H1 (cell line): ENCODE results near the gene ETNPPL. TPM values are rescaled to one million over a fixed set of nuclear protein-coding genes. Genes with fewer than 3 reads are reported as not detected.

ENCODE experiments used
- CTCF ChIA-PET: fragments of 300-600 bp; sonication (Branson Sonifier 250); formaldehyde crosslinking; loops from one replicate; lab custom pipeline; 2021; ENCODE audit not compliant: partially characterized antibody; lab: Charles Lee
- POLR2A ChIA-PET: fragments of 300-600 bp; sonication (Branson Sonifier 250); formaldehyde crosslinking; loops from one replicate; lab custom pipeline; 2021; ENCODE audit warnings: inconsistent platforms; ENCODE audit not compliant: partially characterized antibody; lab: Charles Lee
- DNase-seq, 2 experiments: peaks; one replicate each; pipeline versions ENCODE4 v3.0.0 to v3.0.0-alpha.2; 2010 to 2022; ENCODE audit warnings: low spot score in 2 of 2, low read depth in 1 of 2, mixed read lengths in 1 of 2
- FAIRE-seq: peaks from 2 replicates; lab custom pipeline; 2011; peaks lifted over from hg19 to GRCh38; lab: Jason Lieb, UNC
- H2AFZ ChIP-seq: 2 replicates; pipeline ENCODE4 v1.8.1; 2012; ENCODE audit warnings: low read length, inconsistent platforms
- H2AK5ac ChIP-seq: 2 replicates; pipeline ENCODE4 v1.6.1; 2013; ENCODE audit warnings: low read depth, low read length
- H2BK120ac ChIP-seq: replicated peaks from 2 replicates; pipeline ENCODE3; 2013; ENCODE audit warnings: low read depth, low read length, inconsistent platforms
- H2BK12ac ChIP-seq: 2 replicates; pipeline ENCODE4 v1.6.1; 2013; ENCODE audit warnings: low read depth, low read length
- H2BK15ac ChIP-seq: 2 replicates; pipeline ENCODE4 v1.6.1; 2013; ENCODE audit warnings: low read length
- H2BK20ac ChIP-seq: 2 replicates; pipeline ENCODE4 v1.6.1; 2013; ENCODE audit warnings: low read length
- H2BK5ac ChIP-seq: 2 replicates; pipeline ENCODE4 v1.6.1; 2013; ENCODE audit warnings: low read depth, low read length
- H3K14ac ChIP-seq: 2 replicates; pipeline ENCODE4 v1.6.1; 2013; ENCODE audit warnings: inconsistent platforms; ENCODE audit not compliant: insufficient read length
- H3K18ac ChIP-seq: 2 replicates; pipeline ENCODE4 v1.6.1; 2013; ENCODE audit warnings: low read length; ENCODE audit errors: extremely low read depth
- H3K23ac ChIP-seq: 2 replicates; pipeline ENCODE4 v1.6.1; 2013; ENCODE audit warnings: inconsistent platforms; ENCODE audit not compliant: insufficient read length
- H3K23me2 ChIP-seq: 2 replicates; pipeline ENCODE4 v1.6.1; 2013; ENCODE audit warnings: low read depth, low read length
- H3K27ac ChIP-seq: 2 replicates; pipeline ENCODE4 v1.6.1; 2011; ENCODE audit warnings: low read depth, low read length, inconsistent platforms
- H3K27me3 ChIP-seq, 4 experiments: replicated peaks in 1 of 4; 1 replicate in 1 of 4; 2 replicates in 3 of 4; pipeline versions ENCODE4 v1.6.1 to v1.8.1; 2011 to 2013; ENCODE audit warnings: low read length in 3 of 4, mild to moderate bottlenecking in 3 of 4, inconsistent platforms in 2 of 4, mixed read lengths in 2 of 4, moderate library complexity in 1 of 4; ENCODE audit not compliant: control insufficient read depth in 3 of 4, insufficient read depth in 3 of 4; ENCODE audit errors: extremely low read depth in 1 of 4
- H3K36me3 ChIP-seq, 4 experiments: 2 replicates each; pipeline versions ENCODE4 v1.6.1 to v1.8.1; 2011 to 2013; ENCODE audit warnings: mild to moderate bottlenecking in 4 of 4, low read length in 3 of 4, moderate library complexity in 2 of 4, control low read depth in 1 of 4, inconsistent platforms in 1 of 4; ENCODE audit not compliant: insufficient read depth in 4 of 4, control insufficient read depth in 2 of 4
- H3K4ac ChIP-seq: replicated peaks from 2 replicates; pipeline ENCODE3; 2013; ENCODE audit warnings: low read length, low read depth, mixed read lengths, inconsistent platforms; ENCODE audit not compliant: insufficient read length
- H3K4me1 ChIP-seq, 4 experiments: replicated peaks in 1 of 4; 1 replicate in 1 of 4; 2 replicates in 3 of 4; pipeline versions ENCODE4 v1.6.1 to v1.8.1; 2011 to 2013; ENCODE audit warnings: low read length in 3 of 4, inconsistent platforms in 2 of 4, mixed read lengths in 1 of 4; ENCODE audit not compliant: insufficient read depth in 4 of 4, control insufficient read depth in 3 of 4
- H3K4me2 ChIP-seq, 2 experiments: 2 replicates each; pipeline versions ENCODE4 v1.6.1 to v1.8.1; 2011 to 2013; ENCODE audit warnings: low read depth in 2 of 2, low read length in 2 of 2, control low read depth in 1 of 2, inconsistent platforms in 1 of 2, mild to moderate bottlenecking in 1 of 2; ENCODE audit not compliant: insufficient read depth in 1 of 2
- H3K4me3 ChIP-seq, 4 experiments: fragments of 200-600, 300-600 bp in 1 of 4; sonication (generic), shearing (Covaris generic), sonication (Bioruptor Twin) in 1 of 4; 2 replicates each; pipeline versions ENCODE4 v1.5.1 to v1.8.1; 2011 to 2016; ENCODE audit warnings: low read length in 4 of 4, low read depth in 3 of 4, control low read depth in 2 of 4, inconsistent platforms in 2 of 4, mild to moderate bottlenecking in 2 of 4, mixed read lengths in 1 of 4, moderate library complexity in 1 of 4; ENCODE audit not compliant: insufficient read depth in 2 of 4; ENCODE audit errors: extremely low read depth in 1 of 4
- H3K56ac ChIP-seq: replicated peaks from 2 replicates; pipeline ENCODE3; 2013; ENCODE audit warnings: low read depth, mild to moderate bottlenecking, mixed read lengths, low read length, inconsistent platforms; ENCODE audit not compliant: insufficient read length
- H3K79me1 ChIP-seq: 2 replicates; pipeline ENCODE4 v1.6.1; 2013; ENCODE audit warnings: low read depth, low read length, control low read depth
- H3K79me2 ChIP-seq, 2 experiments: 2 replicates each; pipeline versions ENCODE4 v1.6.1 to v1.8.1; 2012 to 2013; ENCODE audit warnings: low read length in 2 of 2, mild to moderate bottlenecking in 2 of 2, inconsistent platforms in 1 of 2; ENCODE audit not compliant: insufficient read depth in 2 of 2, control insufficient read depth in 1 of 2
- H3K9ac ChIP-seq, 4 experiments: replicated peaks in 1 of 4; 1 replicate in 1 of 4; 2 replicates in 3 of 4; pipeline versions ENCODE4 v1.6.1 to v1.8.1; 2011 to 2013; ENCODE audit warnings: low read depth in 3 of 4, low read length in 3 of 4, control low read depth in 2 of 4, mild to moderate bottlenecking in 2 of 4, moderate library complexity in 2 of 4, inconsistent platforms in 1 of 4; ENCODE audit errors: extremely low read depth in 1 of 4
- H3K9me3 ChIP-seq, 2 experiments: 2 replicates each; pipeline versions ENCODE4 v1.6.1 to v1.8.1; 2012 to 2013; ENCODE audit warnings: mild to moderate bottlenecking in 2 of 2, moderate library complexity in 2 of 2, control low read depth in 1 of 2, inconsistent platforms in 1 of 2, low read depth in 1 of 2, low read length in 1 of 2, mixed read lengths in 1 of 2; ENCODE audit not compliant: insufficient read depth in 2 of 2
- H4K20me1 ChIP-seq, 2 experiments: replicated peaks in 1 of 2; 2 replicates each; pipeline versions ENCODE3 to v1.8.1; 2011 to 2013; ENCODE audit warnings: inconsistent platforms in 2 of 2, low read length in 2 of 2, mild to moderate bottlenecking in 1 of 2; ENCODE audit not compliant: insufficient read depth in 2 of 2, control insufficient read depth in 1 of 2
- H4K5ac ChIP-seq: 2 replicates; pipeline ENCODE4 v1.6.1; 2013; ENCODE audit warnings: low read length, low read depth, mixed read lengths, inconsistent platforms; ENCODE audit not compliant: insufficient read length
- H4K8ac ChIP-seq: 2 replicates; pipeline ENCODE4 v1.8.0; 2013; ENCODE audit warnings: mild to moderate bottlenecking, moderate library complexity, low read length, inconsistent platforms; ENCODE audit not compliant: insufficient read depth; ENCODE audit errors: extremely low read depth
- H4K91ac ChIP-seq: replicated peaks from 2 replicates; pipeline ENCODE3; 2013; ENCODE audit warnings: low read length, mixed read lengths, inconsistent platforms; ENCODE audit not compliant: insufficient read length
- GABPA ChIP-seq: IDR thresholded peaks from 2 replicates; pipeline ENCODE4 v1.6.1; 2011; ENCODE audit warnings: mild to moderate bottlenecking, low read length, moderate library complexity, borderline replicate concordance; ENCODE audit not compliant: insufficient read depth
- KDM1A ChIP-seq: fragments of 200-600, 300-600 bp; sonication (generic); IDR thresholded peaks from 2 replicates; pipeline ENCODE4 v1.7.1; 2016; ENCODE audit warnings: mild to moderate bottlenecking, low read length, borderline replicate concordance
- POLR2A ChIP-seq, 2 experiments: IDR thresholded peaks; 1 replicate in 1 of 2; 2 replicates in 1 of 2; pipeline ENCODE4 v1.6.1; 2011; ENCODE audit warnings: low read depth in 2 of 2, low read length in 2 of 2, mild to moderate bottlenecking in 2 of 2; ENCODE audit errors: control extremely low read depth in 1 of 2
- SIX5 ChIP-seq: IDR thresholded peaks from 2 replicates; pipeline ENCODE4 v1.6.1; 2011; ENCODE audit warnings: mild to moderate bottlenecking, low read depth, low read length
- WGBS, 2 experiments: shearing (Covaris generic) in 1 of 2; methylation state at CpG; one replicate each; pipeline versions ENCODE4 v1.1.6 to v1.1.7; 2013 to 2015; ENCODE audit warnings: low lambda C conversion rate in 2 of 2, mixed read lengths in 2 of 2, inconsistent platforms in 1 of 2, low coverage in 1 of 2, missing lambda C conversion rate in 1 of 2; ENCODE audit not compliant: insufficient replicate concordance in 2 of 2, insufficient coverage in 1 of 2, insufficient read length in 1 of 2; ENCODE audit errors: extremely low coverage in 1 of 2, missing lambda C conversion rate in 1 of 2; 5-methylcytosine and 5-hydroxymethylcytosine counted together
- polyA plus RNA-seq, 7 experiments: library from polyadenylated mRNA; depleted of rRNA in 3 of 7; stranded (reverse) in 5 of 7; unstranded in 2 of 7; fragments of >200 nt in 5 of 7; fragments of 200-250 nt in 2 of 7; gene quantifications; 1 replicate in 5 of 7; 2 replicates in 1 of 7; 4 replicates in 1 of 7; pipeline versions ENCODE4 v1.2.1 to v1.2.3, GENCODE V29; 2011 to 2013; ENCODE audit warnings: missing spikeins in 2 of 7, mixed read lengths in 2 of 7
- total RNA-seq: library from RNA; stranded (reverse); fragmentation: NEBNext Ultra II Directional; extraction: Animal tissue kit (Norgen Biotek cat#: 25700); gene quantifications from 2 replicates; pipeline ENCODE4 v1.2.1, GENCODE V29; 2021

The ETNPPL gene
- total and polyA plus RNA-seq, 2 of the 8 experiments (the other 6 are each of a cell fraction or from before 2014, with no cell fraction given): 0.80 to 2.5 TPM

- Histone ChIP-seq H3K27me3 (no peaks in the 10 kb centered on the region), H4K5ac (no peak overlapping the region), H3K9ac (no peak overlapping the region), H2BK15ac (no peak overlapping the region), H3K4ac (no peak overlapping the region), H2BK20ac (no peak overlapping the region), H2AK5ac (no peak overlapping the region), H3K79me2 (no peaks in the 10 kb centered on the region), H4K20me1 (no peaks in the 10 kb centered on the region), H3K14ac (no peak overlapping the region), H3K79me1 (no peaks in the 10 kb centered on the region), H3K4me2 (no peak overlapping the region), H2BK12ac (no peak overlapping the region), H2BK5ac (no peak overlapping the region), H3K4me3 (no peak overlapping the region), H3K23me2 (peaks cover 1% of the 10 kb centered on the region; the same call in 1 of the 2 replicates), H3K56ac (no peak overlapping the region), H2BK120ac (no peak overlapping the region), H3K18ac (no peak overlapping the region), H3K36me3 (no peaks in the 10 kb centered on the region), H3K9me3 (no peaks in the 10 kb centered on the region), H4K91ac (no peak overlapping the region), H2AFZ (no peak overlapping the region), H4K8ac (no peak overlapping the region), H3K4me1 (peaks cover 0 to 2% (median 0%) of the 10 kb centered on the region in 4 experiments; a peak in 1 of 7 replicates), H3K27ac (no peak overlapping the region), H3K23ac (no peak overlapping the region)
- ChIA-PET CTCF (interaction anchor here (0.7 to 1.0 kb wide), 4 partner anchors 17 to 298 kb away, joined by 3 to 4 read pairs (median 3); no protein-coding TSS in a partner anchor), POLR2A (interaction anchor here (0.6 kb wide), 1 partner anchor 147 kb away, joined by 4 read pairs; no protein-coding TSS in a partner anchor)
- TF ChIP-seq KDM1A (no peak), SIX5 (no peak), POLR2A (IDR thresholded peaks at IDR 0.05; ENCODE audit: control extremely low read depth in 1 of 2, low read depth in 2 of 2, low read length in 2 of 2) (no peak), GABPA (no peak)
- 95% methylated on average over 7 of the region's 7 CpGs; no CpG with 5 or more reads in 1 of the 2 experiments for WGBS, 2 experiments
- FAIRE-seq: no peak
- DNase-seq: no peak
These were observed 9.5 kb upstream of the ETNPPL start for GRCh38 chr4:108772402-108772801.
